HUES6 (cell line): ENCODE results near the gene LDB2.

Source experiments
- H3K27ac ChIP-seq: 2 replicates; pipeline ENCODE4 v1.7.0; 2013; ENCODE audit warnings: low read depth, mild to moderate bottlenecking, low read length, inconsistent platforms
- H3K27me3 ChIP-seq: 2 replicates; pipeline ENCODE4 v1.6.1; 2013; ENCODE audit warnings: low read length; ENCODE audit not compliant: control insufficient read depth, insufficient read depth
- H3K36me3 ChIP-seq: 2 replicates; pipeline ENCODE4 v1.6.1; 2013; ENCODE audit warnings: low read length; ENCODE audit not compliant: control insufficient read depth, insufficient read depth
- H3K4me1 ChIP-seq: 2 replicates; pipeline ENCODE4 v1.6.1; 2013; ENCODE audit warnings: low read length; ENCODE audit not compliant: control insufficient read depth, insufficient read depth
- H3K4me3 ChIP-seq: 2 replicates; pipeline ENCODE4 v1.5.1; 2013; ENCODE audit warnings: low read depth, low read length
- H3K9ac ChIP-seq: one replicate; pipeline ENCODE4 v1.6.1; 2013; ENCODE audit warnings: mild to moderate bottlenecking, low read length
- H3K9me3 ChIP-seq: 2 replicates; pipeline ENCODE4 v1.6.1; 2013; ENCODE audit warnings: low read depth, low read length; ENCODE audit not compliant: control insufficient read depth, insufficient read depth

LDB2 gene

GRCh38 chr4:16758255-16758654 lies 140.2 kb downstream of the LDB2 start:
- Histone ChIP-seq H3K9me3 (no peaks in the 10 kb centered on the region), H3K27me3 (no peaks in the 10 kb centered on the region), H3K27ac (no peak overlapping the region), H3K9ac (no peak overlapping the region), H3K4me3 (no peak overlapping the region), H3K4me1 (peaks cover 25% of the 10 kb centered on the region), H3K36me3 (0 out of 2 replicates have a peak, but pooled peaks cover 8% of the 10 kb centered on the region)

GRCh38 chr4:16757080-16757521 lies 141.3 kb downstream of the LDB2 start:
- Histone ChIP-seq H3K27ac (no peak overlapping the region), H3K9ac (no peak overlapping the region), H3K4me3 (no peak overlapping the region), H3K9me3 (no peaks in the 10 kb centered on the region), H3K36me3 (0 out of 2 replicates have a peak, but pooled peaks cover 8% of the 10 kb centered on the region), H3K27me3 (no peaks in the 10 kb centered on the region), H3K4me1 (peaks cover 27% of the 10 kb centered on the region)

- Histone ChIP-seq H3K9ac (no peak overlapping the region), H3K27me3 (no peaks in the 10 kb centered on the region), H3K4me1 (peaks cover 12% of the 10 kb centered on the region), H3K36me3 (0 out of 2 replicates have a peak, but pooled peaks cover 8% of the 10 kb centered on the region), H3K9me3 (no peaks in the 10 kb centered on the region), H3K4me3 (no peak overlapping the region), H3K27ac (no peak overlapping the region)
Measured at GRCh38 chr4:16754104-16754503, 144.3 kb downstream of the LDB2 start.

GRCh38 chr4:16752150-16752549 lies 146.3 kb downstream of the LDB2 start:
- H3K9ac ChIP-seq, result no peak overlapping the region
- no peaks in the 10 kb centered on the region for H3K27me3 ChIP-seq
- peaks cover 12% of the 10 kb centered on the region for H3K4me1 ChIP-seq

GRCh38 chr4:16750882-16751642 lies 147.4 kb downstream of the LDB2 start:
- no peak overlapping the region for H3K4me3 ChIP-seq
- no peaks in the 10 kb centered on the region for H3K9me3 ChIP-seq
- H3K4me1 ChIP-seq, result peaks cover 12% of the 10 kb centered on the region
- H3K36me3 ChIP-seq, result no peaks in the 10 kb centered on the region
- H3K9ac ChIP-seq, result no peak overlapping the region
- no peak overlapping the region for H3K27ac ChIP-seq
- no peaks in the 10 kb centered on the region for H3K27me3 ChIP-seq

More at GRCh38 chr4:16752150-16752549, 146.3 kb downstream of the LDB2 start:
- no peak overlapping the region for H3K27ac ChIP-seq
- H3K9me3 ChIP-seq, result no peaks in the 10 kb centered on the region
- no peak overlapping the region for H3K4me3 ChIP-seq
- no peaks in the 10 kb centered on the region for H3K36me3 ChIP-seq

- no peaks in the 10 kb centered on the region for H3K9me3 ChIP-seq
- H3K4me1 ChIP-seq, result peaks cover 12% of the 10 kb centered on the region
- no peaks in the 10 kb centered on the region for H3K27me3 ChIP-seq
- H3K27ac ChIP-seq, result no peak overlapping the region
- no peaks in the 10 kb centered on the region for H3K36me3 ChIP-seq
- H3K4me3 ChIP-seq, result no peak overlapping the region
- H3K9ac ChIP-seq, result no peak overlapping the region
Measured at GRCh38 chr4:16750216-16750615, 148.2 kb downstream of the LDB2 start.

- Histone ChIP-seq H3K4me1 (no peaks in the 10 kb centered on the region), H3K27me3 (no peaks in the 10 kb centered on the region), H3K9me3 (no peaks in the 10 kb centered on the region), H3K4me3 (no peak overlapping the region), H3K9ac (no peak overlapping the region), H3K36me3 (no peaks in the 10 kb centered on the region), H3K27ac (no peak overlapping the region)
Measured at GRCh38 chr4:16745887-16746286, 152.6 kb downstream of the LDB2 start.

- Histone ChIP-seq H3K4me1 (no peaks in the 10 kb centered on the region), H3K9me3 (no peaks in the 10 kb centered on the region), H3K27ac (no peak overlapping the region), H3K9ac (no peak overlapping the region), H3K36me3 (no peaks in the 10 kb centered on the region), H3K4me3 (no peak overlapping the region), H3K27me3 (no peaks in the 10 kb centered on the region)
Measured at GRCh38 chr4:16745009-16745635, 153.3 kb downstream of the LDB2 start.

GRCh38 chr4:16741287-16741686 lies 157.2 kb downstream of the LDB2 start:
- no peaks in the 10 kb centered on the region for H3K36me3 ChIP-seq
- H3K4me1 ChIP-seq, result no peaks in the 10 kb centered on the region
- no peaks in the 10 kb centered on the region for H3K27me3 ChIP-seq
- no peaks in the 10 kb centered on the region for H3K9me3 ChIP-seq
- no peak overlapping the region for H3K9ac ChIP-seq
- no peak overlapping the region for H3K27ac ChIP-seq
- H3K4me3 ChIP-seq, result no peak overlapping the region

- no peaks in the 10 kb centered on the region for H3K4me1 ChIP-seq
- H3K4me3 ChIP-seq, result no peak overlapping the region
Measured at GRCh38 chr4:16739997-16740624, 158.3 kb downstream of the LDB2 start.

GRCh38 chr4:16738558-16738957 lies 159.9 kb downstream of the LDB2 start:
- Histone ChIP-seq H3K4me1 (no peaks in the 10 kb centered on the region), H3K9me3 (no peaks in the 10 kb centered on the region), H3K4me3 (no peak overlapping the region), H3K9ac (no peak overlapping the region), H3K36me3 (no peaks in the 10 kb centered on the region), H3K27ac (no peak overlapping the region), H3K27me3 (no peaks in the 10 kb centered on the region)

More at GRCh38 chr4:16739997-16740624, 158.3 kb downstream of the LDB2 start:
- H3K9ac ChIP-seq, result no peak overlapping the region
- H3K27ac ChIP-seq, result no peak overlapping the region
- no peaks in the 10 kb centered on the region for H3K27me3 ChIP-seq
- no peaks in the 10 kb centered on the region for H3K36me3 ChIP-seq
- no peaks in the 10 kb centered on the region for H3K9me3 ChIP-seq
